BJ (cell line): Measurements from ENCODE around the gene NUBPL. TPM values are rescaled to one million over a fixed set of nuclear protein-coding genes. Genes with fewer than 3 reads are reported as not detected.

ENCODE experiments used
- CTCF ChIA-PET: fragments of 350-600 bp; formaldehyde crosslinking; extraction: SDS; loops from one replicate; lab custom pipeline; 2021; ENCODE audit warnings: antibody characterized with exemption, inconsistent platforms; lab: Yijun Ruan, JAX
- POLR2A ChIA-PET: fragments of 300-600 bp; sonication (Branson Sonifier 250); formaldehyde crosslinking; extraction: SDS; loops from one replicate; lab custom pipeline; 2021; ENCODE audit warnings: antibody characterized with exemption; lab: Charles Lee
- DNase-seq: peaks from one replicate; pipeline ENCODE4 v3.0.0-alpha.2; 2011; ENCODE audit warnings: low read depth
- H3K27me3 ChIP-seq: 2 replicates; pipeline ENCODE4 v1.6.0; 2011; ENCODE audit warnings: low read length; ENCODE audit not compliant: control insufficient read depth, insufficient read depth
- H3K36me3 ChIP-seq: 2 replicates; pipeline ENCODE4 v1.5.1; 2011; ENCODE audit warnings: low read length; ENCODE audit not compliant: control insufficient read depth, insufficient read depth
- H3K4me3 ChIP-seq: 2 replicates; pipeline ENCODE4 v1.5.1; 2011; ENCODE audit warnings: low read depth, mild to moderate bottlenecking, control low read depth, low read length
- polyA plus RNA-seq: library from polyadenylated mRNA; depleted of rRNA; stranded (reverse); fragments of >200 nt; gene quantifications from 2 replicates; pipeline ENCODE4 v1.2.3, GENCODE V29; 2011
- TF ChIP-seq, protein P1 (sequence below): IDR thresholded peaks from 2 replicates; pipeline ENCODE4 v1.5.1; 2011; ENCODE audit warnings: low read depth, mild to moderate bottlenecking, control low read depth, inconsistent platforms, low read length, moderate library complexity; ENCODE audit not compliant: insufficient read depth

Gene NUBPL
- polyA plus RNA-seq, 1 experiment = 3.3 TPM

DNA sequence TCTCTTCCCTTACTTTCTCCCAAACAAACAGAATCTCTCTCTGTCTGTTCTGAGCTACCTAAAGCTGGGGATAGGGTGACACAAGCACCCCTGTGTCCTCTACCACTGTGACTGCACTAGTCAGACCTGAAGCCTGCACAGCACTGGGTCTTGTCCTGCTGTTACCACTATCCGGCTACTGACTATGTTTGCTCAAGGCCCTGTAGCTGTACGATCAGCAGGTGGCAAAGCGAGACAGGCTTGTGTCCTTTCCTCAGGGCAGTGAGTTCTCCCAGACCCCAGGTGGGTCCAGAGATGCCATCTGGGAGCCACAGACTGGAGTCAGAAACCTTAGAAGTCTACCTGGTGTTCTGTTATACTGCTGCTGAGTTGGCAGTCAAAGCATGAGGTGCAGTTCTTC lies 116.4 kb downstream of the NUBPL start:
- no peak for DNase-seq
- CTCF ChIA-PET = no interaction called here
- Histone ChIP-seq H3K36me3 (no peaks in the 10 kb centered on the region; the same call in 1 of the 2 replicates), H3K27me3 (no peaks in the 10 kb centered on the region), H3K4me3 (no peak overlapping the region)
- POLR2A ChIA-PET = no interaction called here
- TF ChIP-seq, protein P1, sequence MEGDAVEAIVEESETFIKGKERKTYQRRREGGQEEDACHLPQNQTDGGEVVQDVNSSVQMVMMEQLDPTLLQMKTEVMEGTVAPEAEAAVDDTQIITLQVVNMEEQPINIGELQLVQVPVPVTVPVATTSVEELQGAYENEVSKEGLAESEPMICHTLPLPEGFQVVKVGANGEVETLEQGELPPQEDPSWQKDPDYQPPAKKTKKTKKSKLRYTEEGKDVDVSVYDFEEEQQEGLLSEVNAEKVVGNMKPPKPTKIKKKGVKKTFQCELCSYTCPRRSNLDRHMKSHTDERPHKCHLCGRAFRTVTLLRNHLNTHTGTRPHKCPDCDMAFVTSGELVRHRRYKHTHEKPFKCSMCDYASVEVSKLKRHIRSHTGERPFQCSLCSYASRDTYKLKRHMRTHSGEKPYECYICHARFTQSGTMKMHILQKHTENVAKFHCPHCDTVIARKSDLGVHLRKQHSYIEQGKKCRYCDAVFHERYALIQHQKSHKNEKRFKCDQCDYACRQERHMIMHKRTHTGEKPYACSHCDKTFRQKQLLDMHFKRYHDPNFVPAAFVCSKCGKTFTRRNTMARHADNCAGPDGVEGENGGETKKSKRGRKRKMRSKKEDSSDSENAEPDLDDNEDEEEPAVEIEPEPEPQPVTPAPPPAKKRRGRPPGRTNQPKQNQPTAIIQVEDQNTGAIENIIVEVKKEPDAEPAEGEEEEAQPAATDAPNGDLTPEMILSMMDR = no peak

DNA sequence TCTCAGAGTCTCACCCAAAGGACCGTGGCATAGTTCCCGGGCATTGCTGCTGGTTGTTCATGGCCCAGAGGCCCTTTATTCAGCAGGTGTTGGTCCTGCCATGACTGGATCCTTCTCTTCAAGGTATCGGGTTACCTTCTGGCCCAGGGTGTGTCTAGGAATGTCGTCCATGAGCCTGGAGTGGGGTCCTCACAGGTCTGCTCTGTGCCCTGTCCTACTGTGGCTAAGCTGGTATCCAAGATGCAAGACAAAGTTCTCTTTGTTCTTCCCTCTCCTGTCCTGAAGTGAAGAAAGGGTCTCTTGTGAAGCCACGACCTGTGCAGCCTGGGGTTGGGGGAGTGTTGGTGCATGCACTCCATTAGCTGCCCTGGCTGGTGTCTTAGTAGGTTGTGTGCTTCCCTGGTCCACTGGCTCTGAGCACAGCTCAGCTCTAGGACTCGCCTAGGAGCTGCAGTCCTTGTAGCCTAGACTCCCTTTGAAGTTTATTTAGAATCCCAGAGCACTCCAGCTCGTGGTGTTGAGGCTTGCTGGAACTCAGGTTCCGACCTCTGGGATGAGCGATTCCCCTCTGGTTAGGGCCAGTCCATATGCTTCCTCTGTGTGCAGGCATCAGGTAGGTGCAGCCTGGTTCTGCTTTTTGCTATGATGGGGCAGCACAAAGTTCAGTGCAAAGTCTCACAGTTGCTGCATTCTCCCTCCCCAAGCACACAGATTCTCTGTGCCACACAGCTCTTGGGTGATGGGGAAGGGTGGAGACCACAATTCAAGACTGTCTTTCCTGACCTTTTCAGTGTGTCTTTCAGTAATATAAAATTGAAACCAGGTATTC lies 117.4 kb downstream of the NUBPL start:
- ChIA-PET CTCF (no interaction called here), POLR2A (no interaction called here)
- Histone ChIP-seq H3K27me3 (no peaks in the 10 kb centered on the region), H3K36me3 (no peaks in the 10 kb centered on the region; the same call in 1 of the 2 replicates), H3K4me3 (no peak overlapping the region)
- DNase-seq = no peak
- TF ChIP-seq, protein P1 = no peak

DNA sequence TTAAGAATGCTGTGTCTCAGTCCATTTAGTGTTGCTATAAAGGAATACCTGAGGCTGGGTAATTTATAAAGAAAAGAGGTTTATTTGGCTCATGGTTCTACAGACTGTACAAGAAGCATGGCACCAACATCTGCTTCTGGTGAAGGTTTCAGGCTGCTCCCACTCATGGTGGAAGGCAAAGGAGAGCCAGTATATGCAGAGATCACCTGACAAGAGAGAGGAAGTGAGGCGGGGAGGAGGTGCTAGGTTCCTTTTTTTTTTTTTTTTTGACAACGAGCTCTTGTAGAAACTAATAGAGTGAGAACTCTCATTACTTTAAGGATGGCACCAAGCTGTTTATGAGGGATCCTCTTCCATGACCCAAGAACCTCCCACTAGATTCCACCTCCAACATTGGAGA lies 121.6 kb downstream of the NUBPL start:
- Histone ChIP-seq H3K4me3 (no peak overlapping the region), H3K36me3 (no peaks in the 10 kb centered on the region; the same call in 1 of the 2 replicates), H3K27me3 (no peaks in the 10 kb centered on the region)
- TF ChIP-seq, protein P1 = no peak
- ChIA-PET CTCF (no interaction called here), POLR2A (no interaction called here)
- no peak for DNase-seq

DNA sequence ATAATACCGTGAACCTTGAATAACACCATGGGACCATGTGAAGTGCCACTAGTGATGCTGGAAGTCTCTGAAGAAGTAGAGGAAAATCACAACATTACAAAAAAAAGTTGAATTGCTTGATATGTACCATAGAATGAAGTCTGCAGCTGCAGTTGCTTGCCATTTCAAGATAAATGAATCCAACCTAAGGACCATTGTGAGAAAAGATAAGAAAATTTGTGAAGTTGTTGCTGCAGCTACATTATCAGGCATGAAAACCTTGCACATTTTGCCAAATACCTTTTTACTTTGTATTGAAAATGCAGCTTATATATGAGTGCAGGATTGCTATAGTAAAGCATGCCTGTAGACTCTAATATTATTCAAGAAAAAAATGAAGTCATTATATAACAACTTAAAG lies 126.5 kb downstream of the NUBPL start:
- POLR2A ChIA-PET = no interaction called here
- TF ChIP-seq, protein P1 = no peak
- CTCF ChIA-PET = no interaction called here
- Histone ChIP-seq H3K27me3 (no peaks in the 10 kb centered on the region), H3K4me3 (no peak overlapping the region), H3K36me3 (no peaks in the 10 kb centered on the region)
- DNase-seq = no peak

DNA sequence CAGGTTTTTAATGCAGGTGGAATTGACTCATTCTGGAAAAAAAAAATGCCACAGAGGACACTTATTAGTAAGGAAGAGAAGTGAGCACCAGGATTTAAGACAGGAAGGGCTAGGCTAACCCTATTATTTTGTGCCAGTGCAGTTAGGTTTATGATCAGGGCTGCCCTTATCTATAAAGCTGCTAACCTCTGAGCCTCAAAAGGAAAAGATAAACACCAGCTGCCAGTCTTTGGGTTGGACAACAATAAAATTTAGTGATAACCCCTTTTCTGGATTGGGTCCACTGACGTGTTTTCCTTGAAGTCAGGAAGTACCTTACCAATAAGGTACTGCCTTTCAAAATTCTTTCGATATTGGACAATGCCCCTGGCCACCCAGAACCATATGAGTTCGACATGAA lies 128.9 kb downstream of the NUBPL start:
- H3K36me3 ChIP-seq = no peaks in the 10 kb centered on the region
- no peak overlapping the region for H3K4me3 ChIP-seq
- no peak for DNase-seq
- H3K27me3 ChIP-seq = no peaks in the 10 kb centered on the region
- ChIA-PET POLR2A (no interaction called here), CTCF (interaction anchor here (0.6 kb wide), 1 partner anchor 32 kb away, joined by 3 read pairs; no protein-coding TSS in a partner anchor)
- TF ChIP-seq, protein P1 = no peak
